HG02763 (cell line): ENCODE data around the gene EEF1E1.
A peak's percentile ranks its signal among the peaks of the same experiment; 100 is the strongest.

Source experiments
- ATAC-seq: cut with Tn5 transposase; IDR thresholded peaks from one replicate; pipeline ENCODE4 v1.9.1; 2021; ENCODE audit warnings: mild to moderate bottlenecking, moderate library complexity; ENCODE audit not compliant: unreplicated experiment

Gene EEF1E1

GRCh38 chr6:8102122-8102958 is at the start of gene EEF1E1:
Gene EEF1E1, minus strand, starts transcription at chr6:8102548. Its CDS starts 27 bp downstream, at chr6:8102521.
- ATAC-seq, result peak; percentile 100

GRCh38 chr6:8149350-8149749 is 47.0 kb upstream of the EEF1E1 start:
- ATAC-seq, result no peak

DNA sequence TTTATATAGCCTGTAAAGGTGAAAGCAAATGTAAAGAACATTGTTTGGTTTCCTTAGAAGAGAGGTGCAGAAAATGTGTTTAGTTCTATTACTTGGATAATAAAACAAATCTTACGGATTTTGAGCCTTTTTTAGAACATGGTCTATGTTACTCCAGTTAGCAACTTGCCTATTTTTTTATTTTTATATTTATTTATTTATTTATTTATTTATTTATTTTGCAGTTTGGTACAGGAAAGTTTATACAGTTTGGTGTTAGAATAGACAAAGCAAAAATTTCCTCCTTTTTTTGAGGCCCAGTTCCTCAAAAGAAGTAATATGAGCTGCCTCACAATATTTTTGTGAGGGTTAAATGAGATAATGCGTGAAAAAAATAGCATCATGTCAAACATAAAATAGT is 41.6 kb upstream of the EEF1E1 start:
- ATAC-seq, result no peak

DNA sequence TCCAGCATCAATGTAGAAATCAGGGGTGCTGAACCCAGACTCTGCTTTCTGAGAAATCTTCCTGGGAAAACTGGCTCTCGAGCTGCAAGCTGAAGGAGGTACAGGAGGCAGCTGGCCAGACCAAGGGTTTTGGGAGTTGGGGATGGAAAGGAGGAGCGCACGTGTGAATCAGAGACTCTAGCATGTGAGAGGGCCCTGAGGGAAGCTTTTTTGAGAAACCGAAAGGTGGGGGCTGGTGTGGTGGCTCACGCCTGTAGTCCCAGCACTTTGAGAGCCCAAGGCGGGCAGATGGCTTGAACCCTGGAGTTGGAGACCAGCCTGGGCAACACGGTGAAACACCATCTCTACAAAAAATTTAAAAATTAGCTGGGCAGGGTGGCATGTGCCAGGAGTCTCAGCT is 37.1 kb upstream of the EEF1E1 start:
- ATAC-seq, result no peak

- ATAC-seq, result no peak
These were observed 35.2 kb upstream of the EEF1E1 start for GRCh38 chr6:8137529-8137939.

DNA sequence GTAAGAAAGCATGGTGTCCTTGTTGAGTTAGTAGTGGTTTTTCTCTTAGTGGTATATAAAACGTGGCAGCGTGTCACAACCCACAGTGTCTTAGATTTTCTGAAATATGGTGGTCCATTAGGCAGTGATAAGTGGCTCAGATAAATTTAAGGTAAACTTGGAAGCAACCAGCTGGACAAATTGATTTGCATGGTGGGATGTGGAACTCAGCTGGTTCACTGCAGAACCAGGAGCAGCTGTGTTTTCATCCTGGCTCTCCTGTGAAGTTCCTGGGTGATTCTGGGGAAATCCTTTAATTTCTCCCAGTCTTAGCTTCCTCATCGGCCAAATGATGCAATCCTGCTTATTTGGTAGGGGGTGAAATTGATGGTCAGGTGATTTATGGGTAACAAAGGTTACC is 32.9 kb upstream of the EEF1E1 start:
- ATAC-seq, result no peak

GRCh38 chr6:8132130-8132529 is 29.8 kb upstream of the EEF1E1 start:
- ATAC-seq, result no peak

- no peak for ATAC-seq
These were observed 29.0 kb upstream of the EEF1E1 start for GRCh38 chr6:8131265-8131897.

GRCh38 chr6:8130399-8130798 is 28.1 kb upstream of the EEF1E1 start:
- no peak for ATAC-seq

GRCh38 chr6:8123236-8123635 is 20.9 kb upstream of the EEF1E1 start:
- ATAC-seq, result no peak

- ATAC-seq, result no peak
These were observed 12.6 kb upstream of the EEF1E1 start for GRCh38 chr6:8114956-8115355.

DNA sequence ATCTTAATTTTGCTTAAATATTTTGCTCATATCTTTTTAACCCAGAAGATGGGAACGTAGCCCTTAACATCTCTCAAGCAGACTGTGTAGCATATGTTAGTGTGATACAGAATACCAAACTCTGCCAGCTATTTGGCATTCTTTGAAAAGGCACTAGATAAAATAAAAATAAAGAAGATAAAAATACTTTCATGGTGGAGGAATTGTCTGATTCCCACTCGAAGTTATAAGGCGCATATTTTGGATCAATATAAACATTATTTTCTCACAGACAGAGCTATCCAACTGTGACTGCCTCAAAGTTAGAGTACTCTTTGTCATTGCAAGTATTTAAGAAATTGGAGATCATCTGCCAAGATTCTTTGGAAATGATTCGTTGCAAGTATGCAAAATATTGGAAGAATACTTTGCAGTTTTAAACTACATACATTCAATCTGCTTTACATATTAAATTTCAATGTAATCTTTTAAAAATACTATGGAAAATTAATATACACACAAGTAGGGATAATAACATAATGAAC is 10.8 kb upstream of the EEF1E1 start:
- no peak for ATAC-seq

DNA sequence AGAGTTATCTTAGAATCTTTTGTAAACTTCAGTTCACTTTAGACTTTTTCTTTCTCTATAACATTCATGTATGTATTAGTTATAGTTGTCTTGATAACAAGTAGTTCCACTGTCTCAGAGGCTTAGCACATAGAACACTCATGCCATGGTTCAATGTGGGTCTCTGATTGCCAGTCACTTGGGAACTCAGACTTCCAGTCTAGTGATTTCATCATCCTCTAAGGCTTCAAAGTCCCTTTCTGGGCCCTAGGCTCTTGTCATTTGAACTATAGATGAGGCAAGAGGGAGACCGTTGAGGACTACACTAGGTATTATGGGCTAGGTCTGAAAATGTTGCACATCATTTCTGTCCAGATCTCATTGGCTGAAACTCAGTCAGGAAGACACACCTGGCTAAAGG is 8.4 kb upstream of the EEF1E1 start:
- no peak for ATAC-seq

GRCh38 chr6:8110117-8110721 is 7.9 kb upstream of the EEF1E1 start:
- peak; percentile 76 for ATAC-seq

DNA sequence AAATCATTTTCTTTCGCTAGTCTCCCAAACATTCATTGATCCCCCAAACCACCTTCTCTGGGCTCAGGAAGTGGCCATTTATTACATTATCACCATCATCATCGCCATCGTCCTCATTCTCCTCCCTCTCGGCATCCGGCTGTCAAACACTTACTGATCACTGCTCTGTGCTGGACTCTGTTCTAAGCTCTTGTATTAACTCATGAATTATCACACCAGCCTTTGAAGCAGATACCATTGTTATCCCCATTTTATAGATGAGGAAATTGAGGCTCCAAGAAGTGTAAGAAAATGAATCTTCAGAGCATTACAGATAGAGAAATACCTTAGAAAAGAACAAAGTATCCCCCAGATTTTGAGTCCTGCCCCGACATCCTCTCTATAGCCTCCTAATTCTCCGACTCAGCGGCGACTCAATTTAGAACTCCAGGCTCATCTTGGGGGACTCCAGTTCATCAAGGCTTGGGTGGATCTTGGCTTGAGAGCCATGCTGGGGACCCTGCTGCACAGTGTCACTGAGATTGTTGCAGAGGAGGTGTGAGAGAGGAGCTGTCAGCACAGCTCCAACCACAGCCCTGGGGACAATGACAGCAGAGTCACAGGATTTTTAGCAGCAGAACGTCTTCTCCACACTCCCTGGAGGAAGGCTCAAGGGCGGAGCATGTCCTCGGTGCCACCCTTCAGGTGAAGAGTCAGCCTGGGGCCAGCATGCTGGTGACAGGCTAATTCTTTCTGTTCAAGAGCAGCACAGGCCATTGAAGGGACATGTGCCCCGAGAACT is 6.6 kb upstream of the EEF1E1 start:
- ATAC-seq, result no peak

GRCh38 chr6:8108031-8108660 is 5.8 kb upstream of the EEF1E1 start:
- no peak for ATAC-seq

DNA sequence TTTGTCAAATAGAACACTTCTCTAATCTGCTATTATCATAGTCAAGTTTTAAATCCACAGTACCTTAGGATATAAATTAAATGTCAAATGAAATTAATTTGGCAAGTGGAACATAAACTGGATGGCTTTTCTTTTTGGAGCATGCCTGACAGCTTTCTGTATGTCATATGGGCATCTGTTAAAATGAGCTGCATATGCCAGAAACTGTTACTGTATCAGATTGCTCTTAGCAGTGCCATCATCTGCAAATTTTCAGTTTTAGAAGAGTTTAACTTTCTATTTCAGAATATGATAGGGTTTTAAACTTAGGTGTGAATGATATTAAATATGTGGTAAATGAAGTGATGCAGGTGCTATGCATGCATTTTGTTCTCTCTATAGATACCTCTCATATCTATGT is 3.4 kb upstream of the EEF1E1 start:
- ATAC-seq, result no peak

DNA sequence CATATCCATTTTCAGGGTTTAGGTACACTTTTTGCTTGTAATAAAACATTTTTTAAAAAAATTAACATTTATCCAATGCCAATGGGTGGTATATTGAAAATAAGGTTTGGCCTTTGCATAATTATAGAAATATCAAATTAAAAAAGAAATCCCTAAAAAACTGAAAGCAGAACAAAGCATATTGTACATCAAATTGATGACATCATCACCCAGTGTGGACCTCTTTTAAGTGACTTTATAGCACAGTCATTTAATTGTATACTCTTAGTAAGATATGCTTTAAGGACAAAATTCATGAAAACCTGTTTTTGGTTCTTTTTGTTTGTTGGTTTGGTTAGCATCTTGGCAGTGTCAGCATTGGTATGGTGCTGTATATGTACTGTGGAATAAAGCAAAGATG is 1.4 kb upstream of the EEF1E1 start:
- no peak for ATAC-seq

DNA sequence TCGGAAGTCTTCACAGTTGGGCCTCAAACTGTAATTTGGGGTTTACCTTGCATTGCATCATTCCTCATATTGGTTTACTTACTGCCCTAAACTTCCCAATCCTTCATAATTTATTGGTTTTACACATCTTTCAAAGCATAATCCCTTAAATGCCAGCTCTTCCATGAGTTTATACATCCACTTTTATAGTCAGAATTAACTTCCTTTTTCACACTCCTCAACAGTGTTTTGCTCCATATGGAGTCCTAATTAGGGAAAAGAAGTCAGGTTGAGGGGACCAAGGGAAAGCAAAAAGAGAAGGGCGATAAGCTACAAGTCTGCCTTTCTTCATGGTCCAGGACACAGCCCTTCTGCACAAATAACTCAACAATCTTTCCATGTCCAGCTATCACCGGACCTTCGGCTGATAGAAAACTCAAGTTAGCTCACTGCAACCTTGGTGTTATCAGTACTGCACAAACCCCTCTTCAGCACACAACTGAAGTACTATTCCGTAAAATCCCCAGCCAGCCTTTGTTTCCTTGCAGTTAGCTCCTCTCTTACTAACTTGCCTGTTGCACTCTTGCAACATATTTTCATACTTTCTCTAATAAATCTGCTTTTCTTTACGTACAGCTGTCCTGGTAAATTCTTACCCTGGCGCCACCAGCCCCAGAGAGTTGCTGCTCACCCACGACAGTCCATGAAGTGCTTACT is 2.0 kb downstream of the EEF1E1 start:
- no peak for ATAC-seq

GRCh38 chr6:8090650-8091049 is 11.7 kb downstream of the EEF1E1 start:
- no peak for ATAC-seq
